HG03108 (cell line): ENCODE data around the gene MPRIP.

ENCODE experiments used
- ATAC-seq: cut with Tn5 transposase; IDR thresholded peaks from one replicate; pipeline ENCODE4 v1.9.1; 2021; ENCODE audit warnings: moderate library complexity; ENCODE audit not compliant: unreplicated experiment

MPRIP gene

DNA sequence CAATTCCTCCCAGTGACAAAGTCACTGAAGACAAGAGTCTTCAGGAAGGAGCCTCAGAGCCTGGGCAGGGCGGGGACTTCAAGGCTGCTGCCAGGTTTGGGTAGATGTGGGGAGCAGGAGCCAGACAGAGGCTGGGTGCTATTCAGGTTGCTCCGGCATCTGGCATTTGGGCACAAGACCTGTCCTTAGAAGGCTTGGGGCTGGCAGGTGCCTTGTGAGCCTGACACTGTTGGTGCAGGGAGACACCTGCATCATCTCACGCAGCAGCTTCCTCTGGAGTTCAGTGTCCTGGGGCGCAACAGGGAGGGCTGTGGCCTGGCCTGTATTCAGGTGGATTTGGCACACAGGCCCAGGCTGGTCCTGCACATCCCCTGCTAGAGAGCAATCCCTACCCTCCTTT lies 65.0 kb downstream of the MPRIP start:
- ATAC-seq = no peak

DNA sequence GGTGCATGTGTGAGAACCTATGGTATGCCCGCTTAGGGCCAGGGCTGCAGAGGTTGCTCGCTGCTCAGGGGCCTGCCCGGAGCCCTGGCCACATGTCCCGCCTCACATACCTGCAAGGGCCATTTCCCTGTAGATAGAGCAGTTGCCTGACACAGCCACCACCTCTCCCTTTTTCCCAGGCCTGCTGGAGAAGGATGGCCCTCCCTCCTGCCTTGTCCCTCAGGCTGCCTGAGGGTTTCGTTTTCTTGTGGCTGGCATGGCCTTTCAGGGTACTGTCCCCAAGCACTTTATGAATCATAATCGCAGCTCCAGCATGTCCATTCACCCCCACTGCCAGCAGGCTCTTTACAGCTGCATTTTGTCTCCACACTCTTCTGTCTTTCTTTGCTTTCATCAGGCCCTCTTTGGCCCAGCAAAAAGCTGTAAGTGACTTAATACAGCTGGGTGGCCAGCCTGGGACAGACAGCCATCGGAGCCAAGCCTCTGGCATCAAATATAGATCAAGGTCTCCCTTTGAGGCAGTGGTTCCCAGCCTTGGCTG lies 65.7 kb downstream of the MPRIP start:
- no peak for ATAC-seq

DNA sequence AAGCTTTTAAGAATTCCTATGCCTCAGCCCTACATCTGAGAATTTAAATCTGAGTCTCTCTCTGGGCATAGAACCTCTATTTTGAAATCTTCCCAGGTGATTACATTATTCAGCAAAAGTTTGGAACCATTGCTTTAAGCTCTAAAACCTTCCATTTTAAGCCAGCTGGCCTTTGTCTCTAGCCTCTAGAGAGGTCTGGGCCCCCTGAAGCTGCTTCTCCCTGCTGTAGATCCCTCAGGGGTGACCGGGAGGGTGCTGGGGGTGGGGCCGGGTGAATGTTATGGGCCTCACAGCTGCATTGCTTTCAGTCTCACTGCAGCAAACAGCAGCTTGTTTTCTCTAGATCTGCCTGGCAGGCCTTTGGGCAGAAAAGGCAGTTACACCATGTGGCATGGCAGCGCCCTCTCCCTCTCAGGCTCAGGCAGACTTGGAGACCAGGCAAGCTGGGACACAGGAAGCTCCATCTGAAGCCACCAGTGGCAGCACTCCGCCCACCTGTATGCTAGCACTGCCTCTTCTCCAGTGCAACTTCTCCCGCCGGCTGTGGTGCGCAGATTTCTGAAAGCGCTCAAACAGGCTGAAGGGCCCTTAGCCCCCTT lies 66.3 kb downstream of the MPRIP start:
- no peak for ATAC-seq

DNA sequence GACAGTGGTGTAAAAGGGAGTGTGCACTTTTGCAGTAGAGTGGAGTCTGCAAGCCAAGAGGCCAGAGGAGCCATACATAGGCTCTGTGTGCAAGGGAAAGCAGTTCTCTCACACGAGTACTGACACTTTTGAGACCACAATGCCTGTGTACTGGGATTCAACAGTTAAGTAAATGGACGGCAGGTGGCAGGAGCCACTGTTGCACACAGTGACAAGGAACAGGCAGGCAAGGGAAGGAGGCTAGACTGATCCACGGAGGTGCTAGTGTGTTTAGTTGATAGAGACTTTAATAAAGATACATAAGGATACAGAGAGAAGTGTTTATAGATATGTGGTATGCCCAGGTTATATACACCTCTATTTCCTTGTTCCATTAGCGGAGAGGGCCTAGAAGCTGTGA lies 67.0 kb downstream of the MPRIP start:
- no peak for ATAC-seq

DNA sequence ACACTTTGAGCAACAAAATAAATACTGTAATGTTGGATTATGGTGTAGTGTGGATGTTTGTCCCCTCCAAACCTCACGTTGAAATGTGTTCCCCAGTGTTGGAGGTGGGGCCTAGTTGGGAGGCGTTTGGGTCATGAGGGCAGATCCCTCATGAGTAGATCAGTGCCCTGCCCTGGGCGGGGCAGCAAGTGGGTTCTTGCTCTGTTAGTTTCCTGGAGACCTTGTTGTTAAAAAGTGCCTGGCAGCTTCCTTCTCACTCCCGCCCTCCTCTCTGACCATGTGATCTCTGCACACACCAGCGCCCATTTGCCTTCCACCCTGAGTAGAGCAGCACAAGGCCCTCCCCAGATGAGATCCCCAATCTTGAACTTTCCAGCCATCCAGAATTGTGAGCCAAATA lies 67.7 kb downstream of the MPRIP start:
- ATAC-seq = no peak

DNA sequence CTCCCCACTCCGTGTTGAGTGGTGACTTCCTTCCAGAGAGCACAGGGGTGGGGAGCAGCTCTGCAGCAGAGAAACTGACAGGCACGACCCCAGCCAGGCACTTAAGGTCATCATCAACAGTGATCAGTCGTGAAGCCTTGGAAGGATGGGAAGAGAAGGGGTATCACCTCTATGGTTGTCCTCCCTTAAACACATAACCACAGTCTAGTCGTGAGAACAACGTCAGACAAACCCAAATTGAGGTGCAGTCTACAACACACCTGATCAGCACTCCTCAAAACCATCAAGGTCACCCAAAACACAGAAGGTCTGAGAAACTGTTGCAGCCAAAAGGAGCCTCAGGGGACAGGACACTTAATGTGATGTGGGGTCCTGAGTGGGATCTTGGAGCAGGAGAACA lies 68.3 kb downstream of the MPRIP start:
- ATAC-seq = no peak

DNA sequence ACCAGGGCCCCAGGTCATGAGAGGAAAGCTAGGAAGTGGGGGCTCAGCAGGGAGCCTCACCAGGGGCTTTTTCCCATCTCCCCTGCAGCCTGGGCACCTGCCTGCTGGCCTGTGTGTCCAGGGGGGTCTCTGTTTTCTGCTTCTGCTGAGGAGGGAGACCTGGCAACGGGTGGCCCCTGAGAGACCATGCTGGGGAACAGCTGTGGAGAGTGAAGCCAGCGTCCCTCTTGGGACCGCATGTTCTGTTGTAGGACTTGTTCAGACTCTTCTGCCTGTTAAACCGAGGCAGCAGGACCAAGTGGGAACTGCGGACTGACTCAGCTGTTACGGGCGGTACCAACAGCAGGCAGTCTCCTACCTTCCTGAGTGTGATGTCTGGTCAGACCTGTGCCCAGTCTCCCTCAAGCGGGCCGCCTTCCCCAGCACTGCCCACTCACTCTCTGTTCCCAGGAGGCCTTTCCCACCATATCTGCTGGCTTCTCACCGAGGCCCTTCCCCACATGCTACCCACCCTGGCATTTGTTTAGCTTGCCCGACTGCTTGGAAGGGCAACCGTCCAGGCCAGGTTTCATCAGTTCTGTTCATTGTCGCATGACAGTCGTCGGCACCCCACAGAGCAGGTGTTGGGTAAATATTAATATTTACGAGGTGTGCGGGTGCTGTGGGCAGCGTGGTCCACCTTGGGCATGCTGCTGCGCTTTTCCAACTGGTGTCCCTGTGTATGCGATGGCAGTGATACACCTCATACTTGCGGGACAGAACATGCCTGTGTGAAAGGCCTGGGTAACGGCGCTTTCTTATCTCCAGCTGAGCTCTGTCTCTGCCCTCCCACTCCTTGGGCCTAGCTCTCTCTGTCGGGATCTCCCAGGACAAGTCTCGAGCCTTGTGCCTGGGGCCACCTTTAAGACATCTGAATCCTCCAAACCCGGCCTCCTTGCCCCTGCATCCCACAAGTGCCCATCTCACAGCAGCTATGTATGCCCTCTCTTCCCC lies 69.4 kb downstream of the MPRIP start:
- ATAC-seq = no peak

DNA sequence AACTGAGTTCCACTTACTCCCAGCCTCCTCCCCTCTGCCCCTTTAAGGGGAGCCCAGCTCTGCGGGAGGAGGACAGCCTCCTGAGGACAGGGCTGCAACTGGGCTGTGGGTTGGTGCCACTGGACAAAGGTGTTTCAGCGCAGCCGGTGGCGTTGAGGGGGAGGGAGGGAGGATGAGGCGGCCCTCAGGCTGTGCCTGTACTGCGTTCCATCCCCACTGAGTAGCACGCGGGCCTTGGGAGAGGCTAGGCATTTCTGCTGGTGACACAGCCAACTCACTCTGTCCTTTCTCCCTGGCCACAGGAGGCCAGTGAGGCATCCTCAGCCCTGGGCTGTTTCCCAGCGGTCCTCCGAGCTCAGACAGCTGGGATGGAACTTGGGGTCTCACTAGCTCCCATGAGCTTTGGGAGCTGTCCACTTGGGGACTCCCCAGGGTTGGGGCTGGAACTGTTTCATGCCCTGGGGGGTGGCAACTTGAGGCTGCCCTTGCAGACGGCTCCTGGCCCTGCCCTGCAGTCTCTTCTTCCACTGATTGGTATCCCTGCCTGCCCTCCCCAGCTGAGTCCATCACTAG lies 70.5 kb downstream of the MPRIP start:
- ATAC-seq = no peak

DNA sequence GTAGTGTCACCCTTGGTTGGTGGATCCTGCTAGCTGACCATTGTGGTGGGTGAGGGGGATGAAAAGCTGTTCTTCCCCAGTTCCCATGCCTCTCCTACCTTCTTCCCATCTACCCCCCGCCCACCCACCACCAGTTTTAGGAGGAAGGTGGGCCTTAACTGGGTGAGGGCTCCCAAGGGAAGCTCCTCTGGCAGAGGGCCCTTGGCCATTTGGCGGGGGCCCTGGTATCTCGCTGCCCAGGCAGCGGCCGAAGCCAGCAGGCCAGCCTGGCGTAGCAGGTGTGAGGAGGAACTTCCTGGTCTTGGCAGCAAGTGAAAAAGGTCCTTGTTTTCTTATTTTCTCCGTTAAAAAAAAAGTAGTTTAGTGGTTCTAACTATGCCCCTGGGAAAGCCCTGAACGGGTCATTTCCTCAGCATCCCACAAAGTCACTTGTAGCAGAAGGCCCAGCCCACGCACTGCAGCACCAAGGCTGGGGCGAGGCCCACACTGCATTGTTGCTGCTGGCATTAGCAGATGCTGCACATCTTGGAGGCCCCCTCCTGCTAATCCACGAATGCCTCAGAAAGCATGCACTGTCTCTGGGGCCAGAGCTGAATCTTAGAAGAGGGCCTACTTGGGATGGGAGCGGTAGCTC lies 72.5 kb downstream of the MPRIP start:
- no peak for ATAC-seq

DNA sequence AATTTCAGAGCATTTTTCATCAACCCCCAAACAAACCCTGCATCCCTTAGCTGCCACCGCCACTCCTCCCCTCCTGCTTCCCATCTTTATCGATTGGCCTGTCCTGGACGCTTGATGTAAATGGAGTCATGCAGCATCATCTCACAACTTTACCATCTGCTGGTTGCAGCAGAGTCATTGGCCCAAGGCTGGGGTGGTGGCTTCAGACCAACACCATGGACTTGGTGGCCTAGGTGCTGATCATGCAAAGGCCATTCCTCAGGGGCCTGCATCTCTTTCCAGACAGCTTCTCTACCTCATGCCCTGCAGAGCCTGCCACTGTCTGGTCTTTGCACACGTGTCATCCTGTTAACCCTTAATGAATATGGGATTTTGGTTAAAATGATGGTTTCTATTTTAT lies 73.4 kb downstream of the MPRIP start:
- ATAC-seq = no peak

DNA sequence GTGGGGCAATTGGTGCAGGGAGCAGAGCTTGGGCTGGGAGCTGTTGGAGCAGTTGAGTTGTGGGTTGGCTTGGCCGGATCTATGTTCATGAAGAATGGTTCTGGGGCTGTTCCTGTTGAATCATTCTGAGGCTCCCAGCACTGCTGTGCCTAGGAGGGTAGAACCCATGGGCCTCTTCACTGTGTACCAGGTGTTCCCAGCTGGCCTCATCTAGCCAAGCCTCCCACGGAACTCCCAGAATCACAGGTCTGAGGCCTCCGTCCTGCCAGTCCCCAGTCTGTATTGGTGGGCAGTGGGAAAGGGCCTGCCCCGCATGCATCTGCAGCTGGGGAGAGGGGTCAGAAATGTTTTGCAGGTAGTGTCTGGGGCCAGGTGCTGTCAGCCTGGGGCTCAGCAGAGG lies 74.1 kb downstream of the MPRIP start:
- ATAC-seq = no peak

DNA sequence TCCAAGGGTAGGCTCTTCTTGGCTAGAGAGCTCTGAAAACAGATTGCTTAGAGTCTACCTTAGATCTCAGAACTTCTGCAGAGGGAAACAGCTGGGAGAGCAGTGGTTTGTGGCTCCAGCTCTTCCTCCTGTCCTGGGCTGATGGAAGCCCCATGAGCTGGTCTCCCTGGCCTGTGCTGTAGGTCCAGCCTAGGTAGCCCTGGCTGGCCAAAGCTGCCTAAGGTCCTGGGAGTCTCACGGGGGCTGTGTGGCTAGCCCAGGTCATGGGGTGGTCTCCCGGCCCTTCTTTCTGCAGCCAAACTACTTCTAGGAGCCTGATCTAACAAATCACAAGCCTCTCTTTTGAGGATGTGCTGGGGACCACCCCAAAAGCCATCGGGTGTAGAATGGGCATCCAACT lies 75.7 kb downstream of the MPRIP start:
- no peak for ATAC-seq

DNA sequence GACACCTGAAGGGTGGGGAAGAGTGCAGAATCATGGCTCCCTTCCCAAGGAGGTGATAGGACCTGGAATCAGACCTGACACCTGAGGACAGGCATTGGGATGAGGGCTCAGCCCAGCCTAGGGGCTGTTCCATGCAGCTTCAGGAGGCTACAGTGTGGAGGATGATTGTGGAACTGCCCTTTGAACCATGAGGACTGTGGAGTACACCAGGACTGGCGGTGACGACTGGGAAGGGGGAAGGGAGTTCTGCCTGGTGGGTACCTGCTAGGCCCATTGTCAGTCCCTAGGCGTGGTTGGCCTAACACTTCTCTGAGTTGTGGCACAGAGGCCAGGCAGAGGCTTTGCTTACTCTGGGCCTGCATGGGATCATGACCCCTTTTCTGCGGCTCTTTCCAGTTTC lies 76.1 kb downstream of the MPRIP start:
- ATAC-seq = no peak

DNA sequence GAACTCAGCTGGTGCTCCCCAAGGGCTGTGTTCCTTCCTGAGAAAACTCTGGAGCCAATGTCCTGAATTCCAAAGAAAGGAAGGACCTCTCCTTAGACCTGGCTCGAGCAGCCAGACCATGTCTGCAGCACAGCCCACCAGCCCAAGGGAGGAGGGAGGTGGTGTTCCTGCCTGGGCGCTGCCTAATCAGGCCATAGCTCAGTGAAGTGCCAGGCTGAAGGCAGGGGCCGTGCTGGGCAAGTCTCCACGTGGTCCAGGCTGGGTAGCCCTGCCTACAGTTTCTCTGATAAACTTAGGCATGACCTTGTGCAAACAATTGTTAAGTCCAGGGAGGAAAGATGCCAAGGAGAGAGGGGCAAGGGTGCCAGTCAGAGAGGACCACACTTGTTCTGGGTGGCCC lies 76.8 kb downstream of the MPRIP start:
- no peak for ATAC-seq

DNA sequence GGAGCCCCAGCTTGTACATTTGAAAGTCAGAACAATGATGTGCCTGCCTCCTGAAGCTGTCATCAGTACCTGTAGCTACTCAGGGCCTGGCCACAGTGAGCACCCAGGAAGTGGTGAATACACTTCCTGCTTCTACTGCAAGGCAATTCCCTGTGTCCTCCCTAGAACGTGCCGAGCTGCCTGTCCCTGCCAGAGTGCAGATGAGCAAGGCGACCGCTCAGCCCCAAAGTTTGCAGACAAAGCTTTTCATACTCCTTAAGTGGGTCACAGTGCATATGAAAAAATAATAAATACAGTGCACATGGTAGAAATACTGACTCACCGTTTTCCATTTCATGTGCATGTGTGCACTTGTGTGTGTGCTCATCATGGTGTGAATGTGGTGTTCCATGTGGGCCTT lies 77.3 kb downstream of the MPRIP start:
- ATAC-seq = peak; percentile 47

DNA sequence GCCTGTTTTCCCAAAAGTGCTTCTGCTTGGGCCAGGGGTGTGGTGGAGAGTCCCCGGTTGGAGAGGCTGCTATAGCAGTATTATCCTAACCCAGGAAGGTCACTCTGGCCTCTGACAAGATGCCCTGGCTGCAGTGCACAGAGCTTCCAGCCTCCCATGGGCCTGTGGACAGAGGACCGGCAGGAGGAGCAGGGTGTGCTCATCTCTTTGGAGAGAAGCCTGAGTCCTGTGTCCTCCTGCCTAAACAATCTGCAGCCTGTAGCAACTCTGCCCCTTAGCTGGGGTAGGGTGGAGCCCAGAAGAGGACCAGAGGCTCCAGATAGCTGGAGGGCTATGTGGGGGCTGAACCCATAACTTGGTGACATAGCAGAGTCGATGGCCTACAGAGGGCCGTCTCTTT lies 78.0 kb downstream of the MPRIP start:
- ATAC-seq = no peak

DNA sequence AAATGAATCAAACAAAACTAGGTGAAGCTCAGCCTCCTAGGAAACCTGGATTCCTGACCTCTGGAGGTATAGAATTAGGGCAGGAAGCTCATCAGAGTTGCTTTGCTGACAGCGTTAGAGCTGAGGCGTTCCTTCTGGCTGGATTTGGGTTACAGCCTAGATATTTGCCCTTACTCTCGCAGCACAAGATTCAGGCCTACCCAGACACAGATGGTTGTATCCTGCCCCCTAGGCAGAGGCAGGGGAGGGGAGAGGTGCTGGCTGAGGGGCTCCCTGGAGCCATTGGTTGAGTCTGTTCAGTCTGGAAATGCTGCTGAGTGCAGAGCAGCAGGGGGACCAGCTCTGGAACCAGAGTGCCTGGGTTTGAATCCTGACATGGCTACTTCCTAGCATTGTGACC lies 78.4 kb downstream of the MPRIP start:
- no peak for ATAC-seq

DNA sequence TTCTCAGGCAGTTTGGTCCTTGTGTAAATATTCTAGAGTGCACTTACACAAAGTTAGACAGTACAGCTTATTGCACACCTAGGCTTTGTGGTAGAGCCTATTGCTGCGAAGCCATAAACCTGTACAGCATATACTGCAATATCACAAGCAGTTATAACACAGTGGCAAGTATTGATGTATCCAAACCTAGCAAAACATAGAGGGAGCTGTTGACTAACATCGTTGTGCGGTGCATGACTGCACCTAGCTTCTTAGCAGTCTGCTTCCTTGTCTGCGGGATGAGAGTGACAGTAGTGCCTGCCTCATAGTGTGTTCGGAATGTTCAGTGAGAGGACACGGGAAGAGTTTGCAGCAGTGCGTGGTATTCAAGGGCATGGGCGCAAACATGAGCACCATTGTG lies 78.9 kb downstream of the MPRIP start:
- ATAC-seq = no peak

DNA sequence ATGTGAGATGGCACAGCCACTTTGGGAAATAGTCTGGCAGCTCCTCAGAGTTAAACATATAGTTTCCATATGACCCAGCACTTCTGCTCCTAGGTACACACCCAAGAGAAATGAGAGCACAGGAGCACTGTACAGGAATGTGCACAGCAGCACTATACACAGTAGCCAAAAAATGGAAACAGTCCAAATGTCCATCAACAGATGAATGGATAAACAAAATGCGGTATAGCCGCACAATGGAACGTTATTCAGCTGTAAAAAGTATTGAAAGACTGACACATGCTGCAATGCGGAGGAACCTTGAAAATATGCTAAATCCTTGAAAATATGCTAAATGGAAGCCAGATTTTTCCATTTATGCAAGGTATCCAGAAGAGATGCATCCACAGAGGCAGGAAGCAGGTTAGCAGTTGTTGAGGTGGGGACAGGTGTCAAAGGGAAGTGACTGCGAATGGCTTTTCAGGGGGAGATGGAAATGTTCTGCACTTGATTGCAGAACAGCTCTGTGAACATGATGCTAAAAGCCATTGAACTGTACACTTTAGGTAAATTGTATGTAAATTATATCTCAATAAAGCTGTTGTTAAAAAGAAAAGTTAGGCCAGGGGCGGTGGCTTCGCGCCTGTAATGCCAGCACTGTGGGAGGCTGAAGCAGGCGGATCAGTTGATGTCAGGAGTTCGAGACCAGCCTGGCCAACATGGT lies 80.7 kb downstream of the MPRIP start:
- ATAC-seq = no peak

DNA sequence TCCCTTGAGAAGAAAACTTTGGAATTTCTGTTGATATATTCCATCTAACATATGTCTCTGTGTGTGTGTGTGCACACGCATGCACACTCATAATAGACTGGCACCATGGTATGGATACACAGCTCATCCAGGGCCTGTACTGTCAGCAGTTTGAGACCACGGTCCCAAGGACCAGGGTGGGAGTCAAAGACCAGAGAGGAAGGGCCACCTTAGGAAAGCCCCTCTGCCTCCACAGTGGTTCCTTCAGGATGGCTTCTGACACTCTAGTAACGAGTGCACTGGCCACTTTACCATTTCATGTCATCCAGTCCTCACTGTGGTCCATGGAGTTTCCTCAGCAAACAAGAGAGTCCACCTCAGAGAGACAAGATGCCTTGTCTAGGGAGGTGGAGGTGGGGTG lies 82.1 kb downstream of the MPRIP start:
- ATAC-seq = no peak
